Ishikawa (cell line): ENCODE data around the gene SEMA3A.

Source experiments
- CEBPB ChIP-seq: IDR thresholded peaks from 2 replicates; pipeline ENCODE4 v1.6.1; 2012
- CREB1 ChIP-seq: IDR thresholded peaks from 2 replicates; pipeline ENCODE4 v1.6.1; 2012; ENCODE audit warnings: low read depth
- EGR1 ChIP-seq: IDR thresholded peaks from 2 replicates; pipeline ENCODE4 v1.6.1; 2012
- EP300 ChIP-seq: IDR thresholded peaks from 2 replicates; pipeline ENCODE4 v1.6.1; 2012; ENCODE audit warnings: borderline replicate concordance
- FOXM1 ChIP-seq: IDR thresholded peaks from 2 replicates; pipeline ENCODE4 v1.6.1; 2012; ENCODE audit warnings: low read depth, borderline replicate concordance
- RAD21 ChIP-seq: IDR thresholded peaks from 2 replicates; pipeline ENCODE4 v1.6.1; 2012; ENCODE audit warnings: low read depth
- TAF1 ChIP-seq: IDR thresholded peaks from 2 replicates; pipeline ENCODE4 v1.6.1; 2012; ENCODE audit warnings: low read depth, mild to moderate bottlenecking
- TCF12 ChIP-seq: IDR thresholded peaks from 2 replicates; pipeline ENCODE4 v1.6.1; 2012; ENCODE audit warnings: low read depth
- TEAD4 ChIP-seq: IDR thresholded peaks from 2 replicates; pipeline ENCODE4 v1.6.1; 2012
- YY1 ChIP-seq: IDR thresholded peaks from 2 replicates; pipeline ENCODE4 v1.6.1; 2012; ENCODE audit warnings: low read depth
- ZBTB7A ChIP-seq: IDR thresholded peaks from 2 replicates; pipeline ENCODE4 v1.6.1; 2012; ENCODE audit warnings: low read depth
- TF ChIP-seq, protein P1 (sequence below): IDR thresholded peaks from 2 replicates; pipeline ENCODE4 v1.6.1; 2012; ENCODE audit warnings: low read depth, mild to moderate bottlenecking
- TF ChIP-seq, protein P2 (sequence below): IDR thresholded peaks from 2 replicates; pipeline ENCODE4 v1.6.1; 2012

DNA sequence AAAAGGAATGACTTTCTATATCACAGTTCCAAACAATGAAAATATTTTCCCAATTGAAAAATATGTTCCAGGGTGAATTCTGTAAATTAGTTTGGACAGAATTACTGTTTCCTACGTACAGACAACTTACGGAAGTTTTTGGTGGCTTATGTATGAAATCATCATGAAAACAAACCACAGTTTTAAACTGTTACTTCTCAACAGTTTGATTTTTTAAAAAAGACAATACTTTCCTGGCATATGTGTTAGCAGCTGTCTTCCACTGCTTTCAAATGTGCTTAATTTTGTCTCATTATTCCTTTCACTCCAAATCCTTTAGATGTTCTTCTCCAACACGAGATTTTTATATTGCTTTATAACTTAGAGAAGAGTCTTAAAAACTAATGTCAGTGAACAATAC lies 56.2 kb downstream of the SEMA3A start:
- no peak for TF ChIP-seq EP300
- TF ChIP-seq FOXM1 = no peak
- TF ChIP-seq ZBTB7A = no peak
- no peak for TF ChIP-seq YY1
- TF ChIP-seq, protein P1, sequence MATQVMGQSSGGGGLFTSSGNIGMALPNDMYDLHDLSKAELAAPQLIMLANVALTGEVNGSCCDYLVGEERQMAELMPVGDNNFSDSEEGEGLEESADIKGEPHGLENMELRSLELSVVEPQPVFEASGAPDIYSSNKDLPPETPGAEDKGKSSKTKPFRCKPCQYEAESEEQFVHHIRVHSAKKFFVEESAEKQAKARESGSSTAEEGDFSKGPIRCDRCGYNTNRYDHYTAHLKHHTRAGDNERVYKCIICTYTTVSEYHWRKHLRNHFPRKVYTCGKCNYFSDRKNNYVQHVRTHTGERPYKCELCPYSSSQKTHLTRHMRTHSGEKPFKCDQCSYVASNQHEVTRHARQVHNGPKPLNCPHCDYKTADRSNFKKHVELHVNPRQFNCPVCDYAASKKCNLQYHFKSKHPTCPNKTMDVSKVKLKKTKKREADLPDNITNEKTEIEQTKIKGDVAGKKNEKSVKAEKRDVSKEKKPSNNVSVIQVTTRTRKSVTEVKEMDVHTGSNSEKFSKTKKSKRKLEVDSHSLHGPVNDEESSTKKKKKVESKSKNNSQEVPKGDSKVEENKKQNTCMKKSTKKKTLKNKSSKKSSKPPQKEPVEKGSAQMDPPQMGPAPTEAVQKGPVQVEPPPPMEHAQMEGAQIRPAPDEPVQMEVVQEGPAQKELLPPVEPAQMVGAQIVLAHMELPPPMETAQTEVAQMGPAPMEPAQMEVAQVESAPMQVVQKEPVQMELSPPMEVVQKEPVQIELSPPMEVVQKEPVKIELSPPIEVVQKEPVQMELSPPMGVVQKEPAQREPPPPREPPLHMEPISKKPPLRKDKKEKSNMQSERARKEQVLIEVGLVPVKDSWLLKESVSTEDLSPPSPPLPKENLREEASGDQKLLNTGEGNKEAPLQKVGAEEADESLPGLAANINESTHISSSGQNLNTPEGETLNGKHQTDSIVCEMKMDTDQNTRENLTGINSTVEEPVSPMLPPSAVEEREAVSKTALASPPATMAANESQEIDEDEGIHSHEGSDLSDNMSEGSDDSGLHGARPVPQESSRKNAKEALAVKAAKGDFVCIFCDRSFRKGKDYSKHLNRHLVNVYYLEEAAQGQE = no peak
- TF ChIP-seq TAF1 = no peak
- TF ChIP-seq RAD21 = no peak
- no peak for TF ChIP-seq CREB1
- TF ChIP-seq, protein P2, sequence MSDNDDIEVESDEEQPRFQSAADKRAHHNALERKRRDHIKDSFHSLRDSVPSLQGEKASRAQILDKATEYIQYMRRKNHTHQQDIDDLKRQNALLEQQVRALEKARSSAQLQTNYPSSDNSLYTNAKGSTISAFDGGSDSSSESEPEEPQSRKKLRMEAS = no peak
- no peak for TF ChIP-seq TCF12
- TF ChIP-seq TEAD4 = no peak
- no peak for TF ChIP-seq EGR1
- no peak for TF ChIP-seq CEBPB
